GM13977 (cell line): ENCODE results near the gene TMEM45A.

Source experiments
- DNase-seq: peaks from one replicate; pipeline ENCODE4 v3.0.0; 2012; ENCODE audit warnings: low spot score
- in situ Hi-C: fragments of 300-500 bp; cut with MboI; formaldehyde crosslinking; loops from one replicate; pipeline ENCODE4 v1.12.0; 2022; ENCODE audit warnings: low sequenced_read_pairs, low pct_unique_long_range_greater_than_20kb, mixed read lengths, inconsistent platforms; ENCODE audit not compliant: unreplicated experiment
- TF ChIP-seq, protein P1 (sequence below): IDR thresholded peaks from 2 replicates; pipeline ENCODE4 v1.5.1; 2012; ENCODE audit warnings: mild to moderate bottlenecking, control low read depth; ENCODE audit not compliant: insufficient read depth; ENCODE audit errors: extremely low read depth, missing control alignments

TMEM45A gene

DNA sequence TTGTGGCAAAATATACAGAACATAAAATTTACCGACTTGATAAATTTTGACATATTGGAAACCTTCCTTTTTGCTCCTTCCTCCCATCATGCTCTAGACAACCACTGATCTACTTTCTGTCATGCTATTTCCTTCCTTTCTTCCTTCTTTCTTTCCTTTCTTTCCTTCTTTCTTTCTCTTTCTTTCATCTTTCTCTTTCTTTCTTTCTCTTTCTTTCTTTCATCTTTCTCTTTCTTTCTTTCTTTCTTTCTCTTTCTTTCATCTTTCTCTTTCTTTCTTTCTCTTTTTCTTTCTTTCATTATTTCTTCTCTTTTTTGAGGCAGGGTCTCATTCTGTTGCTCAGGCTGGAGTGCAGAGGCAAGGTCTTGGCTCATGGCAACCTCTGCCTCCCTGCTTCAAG lies 8.9 kb upstream of the TMEM45A start:
- in situ Hi-C loops, result no loop called here
- TF ChIP-seq, protein P1, sequence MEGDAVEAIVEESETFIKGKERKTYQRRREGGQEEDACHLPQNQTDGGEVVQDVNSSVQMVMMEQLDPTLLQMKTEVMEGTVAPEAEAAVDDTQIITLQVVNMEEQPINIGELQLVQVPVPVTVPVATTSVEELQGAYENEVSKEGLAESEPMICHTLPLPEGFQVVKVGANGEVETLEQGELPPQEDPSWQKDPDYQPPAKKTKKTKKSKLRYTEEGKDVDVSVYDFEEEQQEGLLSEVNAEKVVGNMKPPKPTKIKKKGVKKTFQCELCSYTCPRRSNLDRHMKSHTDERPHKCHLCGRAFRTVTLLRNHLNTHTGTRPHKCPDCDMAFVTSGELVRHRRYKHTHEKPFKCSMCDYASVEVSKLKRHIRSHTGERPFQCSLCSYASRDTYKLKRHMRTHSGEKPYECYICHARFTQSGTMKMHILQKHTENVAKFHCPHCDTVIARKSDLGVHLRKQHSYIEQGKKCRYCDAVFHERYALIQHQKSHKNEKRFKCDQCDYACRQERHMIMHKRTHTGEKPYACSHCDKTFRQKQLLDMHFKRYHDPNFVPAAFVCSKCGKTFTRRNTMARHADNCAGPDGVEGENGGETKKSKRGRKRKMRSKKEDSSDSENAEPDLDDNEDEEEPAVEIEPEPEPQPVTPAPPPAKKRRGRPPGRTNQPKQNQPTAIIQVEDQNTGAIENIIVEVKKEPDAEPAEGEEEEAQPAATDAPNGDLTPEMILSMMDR, result no peak
- DNase-seq, result no peak

DNA sequence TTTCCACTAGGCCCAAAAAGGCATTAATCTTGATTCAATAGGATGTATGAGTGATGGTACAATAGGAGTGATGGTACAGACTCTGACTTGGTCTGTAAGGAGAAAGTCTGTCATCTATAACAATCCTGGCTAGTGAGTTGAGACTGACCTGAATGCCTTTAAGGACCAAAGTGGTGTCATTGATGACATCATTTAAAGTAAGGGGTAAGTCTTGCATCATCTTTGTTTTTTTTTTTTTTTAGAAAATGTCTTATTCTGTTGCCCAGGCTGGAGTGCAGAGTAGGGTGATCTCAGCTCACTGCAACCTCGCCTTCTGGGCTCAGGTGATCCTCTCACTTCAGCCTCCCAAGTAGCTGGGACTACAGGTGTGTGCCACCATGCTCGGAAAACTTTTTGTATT lies 5.6 kb upstream of the TMEM45A start:
- TF ChIP-seq, protein P1, result no peak
- no peak for DNase-seq
- in situ Hi-C loops, result no loop called here

- no peak for DNase-seq
- in situ Hi-C loops, result no loop called here
- TF ChIP-seq, protein P1, result no peak
Observed at GRCh38 chr3:100489118-100489517, 3.3 kb upstream of the TMEM45A start.

DNA sequence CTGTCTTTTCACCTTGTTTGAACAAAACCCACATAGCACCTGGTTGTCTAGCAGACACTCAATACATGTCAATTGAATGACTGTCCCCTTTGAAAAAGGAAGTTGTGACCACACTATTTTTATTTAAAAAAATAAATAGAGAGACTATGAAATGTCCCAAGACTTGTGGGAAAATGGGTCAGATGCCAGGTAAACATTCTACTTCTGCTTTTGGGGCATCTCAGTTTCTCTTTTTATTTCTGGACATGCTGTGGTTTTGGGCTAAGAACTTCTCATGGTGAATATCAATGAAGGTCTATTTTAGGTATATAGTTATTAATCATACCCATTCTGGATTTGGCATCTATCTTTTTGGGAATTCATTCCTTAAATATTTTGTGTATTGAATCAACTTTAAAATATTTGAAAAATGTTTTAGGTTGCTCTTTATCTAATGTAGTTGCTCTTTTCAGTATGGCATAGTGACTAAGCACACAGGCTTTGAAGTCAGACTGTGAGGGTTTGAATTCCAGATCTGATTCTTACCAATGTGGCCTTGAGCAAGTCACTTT lies 4.4 kb downstream of the TMEM45A start:
- TF ChIP-seq, protein P1, result no peak
- in situ Hi-C loops, result no loop called here
- DNase-seq, result peak; percentile 34

- no peak for DNase-seq
- TF ChIP-seq, protein P1, result no peak
- in situ Hi-C loops, result no loop called here
Observed at GRCh38 chr3:100499651-100500050, 7.2 kb downstream of the TMEM45A start.

DNA sequence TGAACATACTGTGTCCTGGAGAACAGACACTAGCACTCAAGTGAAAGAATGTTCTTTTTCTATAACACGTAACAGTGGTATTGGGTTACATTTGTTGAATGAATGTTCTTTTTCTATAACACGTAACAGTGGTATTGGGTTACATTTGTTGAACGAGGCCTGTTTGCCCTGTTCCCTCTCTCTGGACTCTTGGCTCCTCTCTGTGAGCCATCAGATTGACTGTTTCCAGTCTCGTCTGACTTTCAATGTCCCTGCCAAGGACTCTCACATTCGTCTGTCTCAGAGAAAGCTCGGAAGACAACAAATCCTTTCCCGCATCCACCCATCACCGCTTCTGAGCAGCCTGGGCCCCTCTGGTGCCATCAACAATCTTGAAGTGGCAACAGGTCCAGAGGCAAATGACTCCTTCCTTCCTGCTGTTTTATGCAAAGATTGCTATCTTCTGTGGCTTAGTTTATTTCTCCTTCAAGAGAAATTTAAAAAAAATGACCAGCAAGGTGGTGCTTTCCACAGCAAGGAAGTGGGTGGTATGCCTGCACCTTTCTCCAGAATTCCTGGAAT lies 8.0 kb downstream of the TMEM45A start:
- in situ Hi-C loops, result no loop called here
- TF ChIP-seq, protein P1, result no peak
- no peak for DNase-seq
